CD14-positive monocyte (primary cell): ENCODE measurements around the gene ADGRL3. TPM values are rescaled to one million over a fixed set of nuclear protein-coding genes. Genes with fewer than 3 reads are reported as not detected.

Experiments used
- DNase-seq, 3 donors: peaks; one replicate each; pipeline ENCODE4 v3.0.0-alpha.2; 2011 to 2022
- H2AFZ ChIP-seq: 2 replicates; pipeline ENCODE4 v1.6.0; 2012; ENCODE audit warnings: mild to moderate bottlenecking, low read depth, low read length, inconsistent platforms; ENCODE audit not compliant: insufficient read depth, poor library complexity, severe bottlenecking
- H3K27ac ChIP-seq, 2 donors: 1 replicate in 1 of 2; 2 replicates in 1 of 2; pipeline ENCODE4 v1.5.1; 2012 to 2013; ENCODE audit warnings: low read length in 2 of 2, control low read depth in 1 of 2, inconsistent platforms in 1 of 2, low read depth in 1 of 2, mild to moderate bottlenecking in 1 of 2
- H3K27me3 ChIP-seq, 2 donors: one replicate each; pipeline versions ENCODE4 v1.6.0 to v1.6.1; 2011 to 2013; ENCODE audit warnings: low read length in 2 of 2; ENCODE audit not compliant: control insufficient read depth in 2 of 2, insufficient read depth in 2 of 2
- H3K36me3 ChIP-seq, 2 donors: replicated peaks in 1 of 2; 1 replicate in 1 of 2; 2 replicates in 1 of 2; pipeline versions ENCODE4 v1.5.1 to v1.6.1; 2012 to 2013; ENCODE audit warnings: low read length in 2 of 2, control low read depth in 1 of 2, inconsistent platforms in 1 of 2, mild to moderate bottlenecking in 1 of 2; ENCODE audit not compliant: insufficient read depth in 2 of 2, control insufficient read depth in 1 of 2
- H3K4me1 ChIP-seq, 2 donors: 1 replicate in 1 of 2; 2 replicates in 1 of 2; pipeline versions ENCODE4 v1.5.1 to v1.6.1; 2012 to 2013; ENCODE audit warnings: low read length in 2 of 2, control low read depth in 1 of 2, inconsistent platforms in 1 of 2, mild to moderate bottlenecking in 1 of 2, moderate library complexity in 1 of 2; ENCODE audit not compliant: insufficient read depth in 2 of 2, control insufficient read depth in 1 of 2
- H3K4me2 ChIP-seq: replicated peaks from 2 replicates; pipeline ENCODE3; 2012; ENCODE audit warnings: low read length, moderate library complexity, mild to moderate bottlenecking; ENCODE audit not compliant: poor library complexity, severe bottlenecking; ENCODE audit errors: extremely low read depth
- H3K4me3 ChIP-seq, 3 experiments: fragments of 200-600 bp in 1 of 3; sonication (generic) in 1 of 3; replicated peaks in 1 of 3; 1 replicate in 2 of 3; 2 replicates in 1 of 3; pipeline ENCODE4 v1.5.1; 2011 to 2013; ENCODE audit warnings: low read length in 3 of 3, mild to moderate bottlenecking in 3 of 3, control low read depth in 2 of 3, low read depth in 2 of 3, inconsistent platforms in 1 of 3, moderate library complexity in 1 of 3
- H3K79me2 ChIP-seq: 2 replicates; pipeline ENCODE4 v1.6.0; 2012; ENCODE audit warnings: mild to moderate bottlenecking, control low read depth, inconsistent platforms, low read length, moderate library complexity; ENCODE audit not compliant: insufficient read depth
- H3K9ac ChIP-seq: 2 replicates; pipeline ENCODE4 v1.6.0; 2017; ENCODE audit warnings: low read length, mild to moderate bottlenecking; ENCODE audit not compliant: insufficient read depth, poor library complexity, severe bottlenecking
- H3K9me3 ChIP-seq, 2 donors: replicated peaks in 1 of 2; 1 replicate in 1 of 2; 2 replicates in 1 of 2; pipeline versions ENCODE4 v1.5.1 to v1.6.1; 2012 to 2013; ENCODE audit warnings: low read length in 2 of 2, control low read depth in 1 of 2; ENCODE audit not compliant: control insufficient read depth in 1 of 2, insufficient read depth in 1 of 2
- H4K20me1 ChIP-seq: 2 replicates; pipeline ENCODE4 v1.6.0; 2012; ENCODE audit warnings: mild to moderate bottlenecking, low read length, control low read depth, moderate library complexity; ENCODE audit not compliant: insufficient read depth
- H3K27ac Mint-ChIP-seq, 7 donors: one replicate each; pipeline ENCODE4 v1.8.0; 2020; ENCODE audit warnings: mild to moderate bottlenecking in 7 of 7, mixed read lengths in 7 of 7, moderate library complexity in 6 of 7, inconsistent platforms in 2 of 7
- H3K27me3 Mint-ChIP-seq, 3 donors: one replicate each; pipeline ENCODE4 v1.8.0; 2021 to 2022; ENCODE audit warnings: low read depth in 3 of 3, mild to moderate bottlenecking in 3 of 3, mixed read lengths in 3 of 3, moderate library complexity in 3 of 3, inconsistent platforms in 1 of 3
- H3K36me3 Mint-ChIP-seq, 2 donors: one replicate each; pipeline ENCODE4 v1.8.0; 2020; ENCODE audit warnings: mixed read lengths in 2 of 2, inconsistent platforms in 1 of 2, mild to moderate bottlenecking in 1 of 2
- H3K4me1 Mint-ChIP-seq: one replicate; pipeline ENCODE4 v1.8.0; 2020; ENCODE audit warnings: mild to moderate bottlenecking, mixed read lengths
- H3K4me3 Mint-ChIP-seq, 2 donors: one replicate each; pipeline ENCODE4 v1.8.0; 2020; ENCODE audit warnings: mild to moderate bottlenecking in 2 of 2, mixed read lengths in 2 of 2, moderate library complexity in 1 of 2
- H3K9me3 Mint-ChIP-seq, 7 donors: one replicate each; pipeline ENCODE4 v1.8.0; 2020 to 2022; ENCODE audit warnings: mixed read lengths in 7 of 7, mild to moderate bottlenecking in 6 of 7, moderate library complexity in 6 of 7, inconsistent platforms in 2 of 7
- CTCF ChIP-seq: fragments of 200-600 bp; IDR thresholded peaks from one replicate; pipeline ENCODE4 v1.8.0; 2022; ENCODE audit warnings: antibody characterized with exemption, mild to moderate bottlenecking
- WGBS: methylation state at CpG from one replicate; pipeline ENCODE4 v1.1.5; 2013; ENCODE audit warnings: missing lambda C conversion rate; ENCODE audit not compliant: insufficient coverage; 5-methylcytosine and 5-hydroxymethylcytosine counted together
- intact Hi-C, 2 donors: fragments of 100-400 bp; cut with micrococcal nuclease; formaldehyde crosslinking; loops; one replicate each; pipeline versions ENCODE4 v1.15.0 to v1.15.1; 2023
- polyA plus RNA-seq, 3 donors: library from polyadenylated mRNA; depleted of rRNA in 1 of 3; unstranded in 2 of 3; stranded (reverse) in 1 of 3; fragments of 300-500 nt in 2 of 3; fragments of >200 nt in 1 of 3; fragmentation: Illumina TruSeq in 2 of 3; gene quantifications; 1 replicate in 2 of 3; 2 replicates in 1 of 3; pipeline ENCODE4 v1.2.3, GENCODE V29; 2012 to 2021

The ADGRL3 gene
- polyA plus RNA-seq, 3 donors, result not detected

- Histone ChIP-seq H3K79me2 (no peaks in the 10 kb centered on the region), H4K20me1 (no peaks in the 10 kb centered on the region), H3K9ac (no peak overlapping the region), H3K4me2 (no peak overlapping the region), H3K36me3 (no peaks in the 10 kb centered on the region), H3K27me3 (no peaks in the 10 kb centered on the region), H3K4me1 (no peaks in the 10 kb centered on the region), H3K9me3 (peaks cover 0 to 5% of the 10 kb centered on the region in 2 donors), H3K4me3 (no peak overlapping the region), H3K27ac (no peak overlapping the region), H2AFZ (no peak overlapping the region)
- intact Hi-C loops, result no loop called here
- H3K4me3 Mint-ChIP-seq, result no peak overlapping the region
- H3K9me3 Mint-ChIP-seq, result peaks cover 0 to 10% (median 6%) of the 10 kb centered on the region in 7 donors
- no peaks in the 10 kb centered on the region for H3K4me1 Mint-ChIP-seq
- no CpG with 5 or more reads among the region's 2 CpGs for WGBS
- TF ChIP-seq CTCF, result no peak
- DNase-seq, result no peak
- H3K27ac Mint-ChIP-seq, result no peak overlapping the region
- no peaks in the 10 kb centered on the region for H3K36me3 Mint-ChIP-seq
- peaks cover 0 to 2% (median 0%) of the 10 kb centered on the region in 3 donors for H3K27me3 Mint-ChIP-seq
These were observed 175.2 kb downstream of the ADGRL3 start for GRCh38 chr4:61375301-61375700.

DNA sequence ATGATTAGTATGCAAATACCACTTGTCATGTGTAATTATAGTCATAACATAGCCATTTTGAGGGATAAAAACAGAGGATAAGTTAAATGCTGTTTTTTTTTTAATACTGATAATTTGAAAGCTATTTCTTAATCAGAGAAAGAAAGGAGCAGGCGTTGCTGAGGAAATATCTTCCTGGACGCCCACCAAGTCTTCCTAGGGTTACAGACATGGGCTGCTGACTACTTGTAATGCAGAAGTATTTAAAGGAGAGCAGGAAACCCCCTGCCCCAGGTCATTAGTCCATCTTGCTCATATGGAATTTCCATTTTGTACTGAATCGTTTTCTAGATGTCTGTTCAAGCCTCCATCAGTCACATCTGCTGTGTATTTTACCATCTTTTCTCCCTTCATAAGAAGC, 176.2 kb downstream of the ADGRL3 start:
- TF ChIP-seq CTCF, result no peak
- Histone ChIP-seq H3K79me2 (no peaks in the 10 kb centered on the region), H3K9me3 (peaks cover 0 to 5% of the 10 kb centered on the region in 2 donors), H3K27me3 (no peaks in the 10 kb centered on the region), H3K4me1 (no peaks in the 10 kb centered on the region), H3K4me3 (no peak overlapping the region), H3K4me2 (no peak overlapping the region), H3K27ac (no peak overlapping the region), H3K36me3 (no peaks in the 10 kb centered on the region), H3K9ac (no peak overlapping the region), H4K20me1 (no peaks in the 10 kb centered on the region), H2AFZ (no peak overlapping the region)
- H3K4me1 Mint-ChIP-seq, result no peaks in the 10 kb centered on the region
- H3K4me3 Mint-ChIP-seq, result no peak overlapping the region
- DNase-seq, result no peak
- no CpG with 5 or more reads among the region's 3 CpGs for WGBS
- H3K9me3 Mint-ChIP-seq, result peaks cover 0 to 10% (median 6%) of the 10 kb centered on the region in 7 donors
- H3K36me3 Mint-ChIP-seq, result no peaks in the 10 kb centered on the region
- H3K27me3 Mint-ChIP-seq, result peaks cover 0 to 2% (median 1%) of the 10 kb centered on the region in 3 donors
- intact Hi-C loops, result no loop called here
- no peak overlapping the region for H3K27ac Mint-ChIP-seq
